GM18873 (cell line): ENCODE data around the gene MOCS3.

Experiments used
- ATAC-seq: cut with Tn5 transposase; IDR thresholded peaks from one replicate; pipeline ENCODE4 v1.9.1; 2021; ENCODE audit warnings: mild to moderate bottlenecking, moderate library complexity, moderate number of reproducible peaks; ENCODE audit not compliant: unreplicated experiment, low FRiP score

Gene MOCS3

DNA sequence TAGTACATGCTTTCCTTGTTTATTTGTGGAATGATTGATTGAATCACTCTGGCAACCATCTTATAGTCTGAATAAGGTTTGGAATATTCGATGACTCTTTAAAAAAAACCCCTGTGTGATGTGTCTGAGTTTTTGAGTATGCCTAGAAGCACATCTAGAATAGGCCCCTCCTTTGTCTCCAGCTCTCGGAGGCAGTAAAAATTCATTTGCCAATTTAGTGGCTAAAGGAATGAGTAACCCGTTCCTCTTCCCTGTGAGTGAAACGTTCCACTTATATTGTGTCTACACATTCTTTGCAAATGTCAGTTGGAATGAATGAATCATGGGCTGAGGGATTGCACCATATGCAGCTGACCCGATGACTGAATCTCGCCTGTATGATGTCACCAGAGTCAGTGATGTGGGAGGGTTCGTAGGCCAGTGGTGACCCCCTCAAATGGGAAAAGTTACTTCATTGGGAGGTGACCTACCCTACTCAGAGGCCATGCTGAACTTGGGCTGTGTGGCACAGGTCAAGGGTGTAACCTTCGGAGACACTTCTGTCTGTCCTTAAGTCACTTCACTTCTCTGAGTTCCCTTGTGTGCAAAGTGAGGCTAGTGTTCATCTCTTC, 21.6 kb downstream of the MOCS3 start:
- ATAC-seq, result no peak

DNA sequence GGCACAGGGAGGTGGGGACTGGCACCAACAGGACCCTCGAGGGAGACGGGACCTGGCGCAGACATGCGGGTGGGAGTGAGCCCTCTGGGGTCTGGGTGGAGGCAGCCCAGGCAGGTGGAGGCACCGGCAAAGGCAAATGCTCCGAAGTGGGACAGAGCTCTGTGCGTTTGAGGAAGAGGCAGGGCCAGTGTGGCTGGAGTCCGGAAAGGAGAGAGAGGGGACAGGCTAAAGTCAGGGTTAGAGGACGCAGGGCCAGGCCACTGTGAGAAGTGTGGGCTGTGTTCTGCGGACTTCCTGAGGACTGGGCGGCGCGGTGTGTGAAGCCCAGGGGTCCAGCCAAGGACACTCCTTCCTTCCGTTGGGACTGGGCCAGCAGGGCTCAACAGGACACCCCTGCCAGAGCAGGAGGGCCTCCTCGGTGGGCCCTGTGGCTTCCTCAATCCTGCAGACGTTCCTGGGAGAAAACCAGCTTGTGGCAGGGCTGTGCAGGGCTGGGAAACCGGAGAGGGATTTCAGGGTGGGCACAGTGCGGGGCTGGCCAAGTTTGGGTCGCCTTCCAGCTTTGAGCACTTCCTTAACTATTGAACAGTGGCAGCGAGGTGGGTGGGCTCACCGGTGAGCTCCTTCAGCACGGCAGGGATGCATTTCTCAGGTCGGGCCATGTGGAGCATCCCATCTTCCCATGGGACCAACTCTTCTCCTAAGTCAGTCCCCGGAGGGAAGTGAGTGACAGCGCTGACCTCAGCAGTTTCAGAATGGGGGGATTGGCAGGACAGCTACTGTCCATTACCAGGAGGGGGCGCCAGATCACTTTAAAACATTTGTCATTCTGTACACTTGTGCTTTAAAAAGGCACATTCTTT, 22.5 kb downstream of the MOCS3 start:
- ATAC-seq, result no peak

DNA sequence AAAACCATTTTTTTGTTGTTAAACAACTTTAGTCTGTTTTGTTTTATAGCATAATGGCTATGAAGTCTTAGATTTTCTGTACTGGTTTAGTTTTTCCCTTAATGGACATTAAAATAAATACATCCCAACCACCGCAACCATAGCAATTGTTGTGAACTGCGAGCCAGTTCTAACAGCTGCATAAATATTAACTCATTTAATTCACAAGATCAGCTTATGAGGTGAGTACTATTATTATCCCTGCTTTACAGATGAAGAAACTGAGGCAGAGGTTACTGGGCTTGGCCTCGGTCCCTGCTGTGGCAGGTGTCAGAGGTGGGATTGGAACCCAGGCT, 23.1 kb downstream of the MOCS3 start:
- ATAC-seq, result no peak

DNA sequence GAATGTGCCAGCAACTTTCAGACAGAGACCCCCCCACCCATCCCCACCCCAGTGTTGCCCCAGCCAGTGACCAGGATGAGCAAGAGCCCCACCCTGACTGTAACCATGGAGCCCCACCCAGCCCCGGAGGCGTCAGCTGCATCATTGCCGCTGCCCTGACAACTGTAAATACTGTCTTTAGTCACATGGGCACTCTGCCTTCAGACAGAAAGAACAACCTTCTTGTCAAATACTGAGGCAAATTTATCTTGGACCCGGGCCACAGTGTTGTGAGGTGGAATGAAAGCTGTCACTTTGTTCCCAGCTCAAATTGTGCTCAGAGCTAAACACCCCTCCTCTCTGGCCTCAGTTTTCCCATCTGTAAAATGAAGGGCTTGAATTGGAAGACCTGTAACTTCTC, 23.7 kb downstream of the MOCS3 start:
- ATAC-seq, result no peak

- no peak for ATAC-seq
Measured at GRCh38 chr20:50983321-50983720, 24.7 kb downstream of the MOCS3 start.

DNA sequence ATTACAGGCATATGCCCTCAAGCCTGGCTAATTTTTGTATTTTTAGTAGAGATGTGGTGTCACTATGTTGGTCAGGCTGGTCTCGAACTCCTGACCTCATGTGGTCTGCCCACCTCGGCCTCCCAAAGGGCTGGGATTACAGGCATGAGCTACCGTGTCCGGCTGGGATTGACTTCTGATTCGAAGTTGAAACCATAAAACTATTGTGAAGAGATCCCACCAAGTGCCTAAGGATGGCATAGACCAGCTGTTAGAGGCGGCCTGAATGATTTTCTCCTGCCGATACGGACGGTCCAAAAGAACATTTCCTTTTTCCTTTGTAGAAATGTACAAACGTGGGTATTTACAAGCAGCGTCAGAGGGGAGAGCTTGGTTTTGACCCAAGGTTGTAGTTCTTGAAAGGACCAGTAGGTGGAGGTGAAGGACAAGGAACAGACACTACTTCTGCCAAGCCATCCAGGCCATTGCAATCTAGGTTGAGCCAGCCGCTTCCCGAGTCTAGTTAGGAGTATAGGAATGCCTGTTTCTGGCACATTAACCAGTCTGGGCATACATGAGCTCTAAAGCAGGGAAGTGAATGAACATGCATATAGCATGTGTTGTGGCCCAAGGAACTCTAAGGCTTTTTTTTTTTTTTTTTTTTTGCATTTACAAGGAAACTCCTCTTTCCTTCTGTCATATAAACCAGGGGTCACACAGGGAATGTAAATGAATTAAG, 29.0 kb downstream of the MOCS3 start:
- ATAC-seq, result no peak

- ATAC-seq, result no peak
Measured at GRCh38 chr20:50991076-50991475, 32.5 kb downstream of the MOCS3 start.

GRCh38 chr20:50992336-50992732, 33.7 kb downstream of the MOCS3 start:
- no peak for ATAC-seq

DNA sequence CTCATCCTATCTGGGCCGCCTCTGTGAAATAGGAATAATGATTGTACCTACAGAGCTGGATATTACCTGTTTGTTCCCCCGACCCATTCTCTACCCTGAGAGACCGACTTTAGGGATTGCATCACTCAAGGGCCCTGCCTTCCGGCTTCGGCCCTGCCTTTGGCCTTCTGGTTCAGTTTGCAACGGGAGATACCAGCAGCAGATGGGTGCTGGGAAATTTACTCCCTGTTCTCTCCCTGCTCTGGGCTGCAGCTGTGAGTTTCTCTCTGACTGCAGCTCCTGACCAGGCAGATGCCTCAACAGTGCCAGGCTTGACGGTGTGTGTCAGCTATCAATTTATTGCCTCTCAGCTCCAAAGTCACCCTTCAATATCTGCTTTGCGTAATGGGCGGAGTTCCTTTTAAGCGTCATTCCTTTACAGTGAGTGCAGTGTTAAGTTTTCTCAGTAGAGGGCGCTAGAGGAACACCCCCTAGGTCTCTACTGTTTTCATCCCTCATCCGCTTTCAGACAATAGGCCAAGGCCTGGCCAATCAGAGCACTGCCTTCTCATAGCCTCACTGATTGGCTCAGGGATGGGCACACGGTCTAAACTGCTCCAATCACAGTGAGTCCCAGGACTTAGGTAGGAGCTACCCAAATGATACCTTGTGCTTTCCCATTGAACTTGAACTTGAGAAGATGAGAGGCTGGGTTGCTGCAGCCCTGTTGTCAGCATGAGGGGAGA, 34.3 kb downstream of the MOCS3 start:
- no peak for ATAC-seq

DNA sequence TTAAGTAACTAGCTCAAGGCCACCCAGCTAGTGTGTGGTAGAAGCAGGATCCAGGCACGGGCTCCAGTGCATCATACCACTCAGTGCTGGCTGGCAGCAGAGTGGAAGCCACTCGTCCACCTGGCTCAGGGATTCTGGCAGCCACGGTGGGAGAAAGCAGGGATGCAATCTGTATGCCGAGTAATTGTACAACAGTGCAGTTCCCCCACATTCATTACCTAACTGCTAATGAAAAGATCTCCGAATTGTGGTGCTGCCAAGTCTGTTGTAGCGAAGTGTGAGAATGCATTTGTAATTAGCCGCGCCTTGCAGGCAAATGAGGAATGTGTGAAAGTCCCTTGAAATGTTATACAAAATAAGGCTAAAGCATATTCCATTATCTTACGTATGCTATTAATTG, 35.3 kb downstream of the MOCS3 start:
- ATAC-seq, result no peak

- ATAC-seq, result no peak
Measured at GRCh38 chr20:50995506-50995905, 36.9 kb downstream of the MOCS3 start.

DNA sequence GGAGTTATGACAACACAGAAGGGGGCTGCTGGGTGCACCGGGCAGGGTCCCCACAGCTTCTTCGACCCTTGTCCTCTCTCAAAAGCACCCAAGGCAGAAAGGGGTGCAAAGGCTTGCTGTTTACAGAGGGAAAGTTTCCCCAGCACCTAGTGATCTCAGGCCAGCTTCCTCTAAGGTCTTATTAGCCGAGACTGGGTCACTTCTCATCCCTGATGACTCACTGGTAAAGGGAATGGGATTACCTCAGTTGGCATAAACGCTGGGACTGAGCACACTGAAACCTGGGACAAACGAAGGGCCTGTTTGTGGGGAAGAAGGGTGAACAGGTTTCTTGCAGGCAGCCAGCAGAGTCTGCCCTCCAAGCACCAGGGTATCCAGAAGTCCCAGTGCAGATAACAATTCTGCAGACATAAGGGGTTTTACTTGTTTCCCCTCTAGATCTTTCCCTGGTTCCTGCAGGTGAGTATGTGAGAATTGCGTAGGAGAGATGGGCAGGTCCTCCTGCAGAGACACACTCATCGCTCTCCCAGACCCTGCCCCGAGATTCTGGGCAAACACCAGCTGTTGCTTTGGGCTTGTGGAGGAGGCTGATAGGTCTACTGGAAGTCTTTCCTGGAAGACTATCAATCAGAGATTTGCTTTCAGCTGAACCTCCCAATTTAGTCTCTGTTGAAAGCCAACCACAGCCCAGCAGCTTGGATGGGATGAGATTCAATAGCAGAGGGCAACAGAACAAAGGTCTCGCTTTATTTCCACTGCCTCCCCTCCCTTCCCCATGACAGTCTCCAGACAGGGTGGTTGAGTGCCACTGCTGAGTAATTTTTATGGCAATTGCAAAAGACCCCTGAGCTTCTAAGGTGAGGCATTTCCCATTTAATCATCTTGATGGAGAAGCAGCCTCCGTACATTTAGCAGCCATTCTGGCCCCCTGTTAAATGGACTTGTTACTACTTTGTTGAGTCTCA, 38.6 kb downstream of the MOCS3 start:
- no peak for ATAC-seq

- no peak for ATAC-seq
Measured at GRCh38 chr20:50999355-50999754, 40.7 kb downstream of the MOCS3 start.

- ATAC-seq, result no peak
Measured at GRCh38 chr20:51001430-51002265, 43.0 kb downstream of the MOCS3 start.

DNA sequence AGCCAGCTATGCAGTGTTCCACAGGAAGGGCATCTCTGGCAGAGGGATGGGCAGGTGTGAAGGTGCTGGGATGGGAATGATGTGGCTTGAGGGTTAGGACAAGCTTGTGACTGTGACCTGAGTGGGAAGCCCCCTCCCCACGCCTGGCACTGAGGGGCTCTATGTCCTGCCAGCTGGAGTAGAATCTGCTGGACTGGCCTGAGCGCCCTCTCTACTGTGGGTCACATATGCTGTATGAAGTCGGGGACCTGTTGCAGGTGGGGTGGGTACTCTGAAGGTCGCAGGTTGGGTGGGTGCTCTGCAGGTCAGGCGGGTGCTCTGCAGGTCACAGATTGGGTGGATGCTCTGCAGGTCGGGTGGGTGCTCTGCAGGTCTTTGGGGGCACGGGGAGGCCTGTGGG, 44.0 kb downstream of the MOCS3 start:
- ATAC-seq, result no peak

GRCh38 chr20:51003753-51004152, 45.1 kb downstream of the MOCS3 start:
- no peak for ATAC-seq

DNA sequence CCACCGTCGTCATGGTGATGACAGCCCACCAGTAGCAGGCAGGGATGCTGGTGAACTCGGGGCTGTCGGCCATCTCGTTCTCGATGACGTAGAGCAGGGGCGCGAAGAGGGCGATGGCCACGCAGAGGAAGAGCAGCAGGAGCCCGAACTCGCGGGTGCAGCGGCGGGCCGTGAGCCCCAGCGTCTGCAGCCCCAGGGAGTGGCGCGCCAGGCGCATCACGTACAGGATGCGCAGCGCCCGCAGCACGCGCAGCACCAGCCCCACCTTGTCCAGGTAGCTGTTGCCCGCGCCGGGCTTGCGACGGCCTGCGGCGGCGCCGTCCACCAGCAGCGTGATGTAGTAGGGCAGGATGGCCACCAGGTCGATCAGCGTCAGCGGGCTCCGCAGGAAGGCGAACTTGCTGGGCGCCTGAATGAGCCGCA, 45.7 kb downstream of the MOCS3 start:
- ATAC-seq, result no peak

DNA sequence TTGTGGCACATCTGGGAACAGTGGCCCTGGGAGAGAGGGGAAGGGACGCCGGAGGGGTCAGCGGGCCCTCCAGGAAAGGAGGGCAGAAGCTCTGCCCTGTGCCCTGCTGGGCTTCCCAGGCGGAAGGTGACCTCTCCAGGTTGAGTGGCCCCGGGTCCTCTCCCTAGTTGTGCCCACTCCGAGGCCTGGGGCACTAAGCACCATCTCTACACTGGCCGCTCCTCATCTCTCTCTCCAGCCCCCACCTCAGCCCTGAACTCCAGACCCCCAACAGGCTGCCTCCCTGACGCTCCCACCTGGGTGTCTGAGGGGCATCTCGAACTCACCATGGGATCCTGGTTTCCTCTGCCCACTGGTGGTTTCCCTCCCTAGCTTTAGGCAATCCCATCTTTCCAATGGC, 46.2 kb downstream of the MOCS3 start:
- no peak for ATAC-seq

DNA sequence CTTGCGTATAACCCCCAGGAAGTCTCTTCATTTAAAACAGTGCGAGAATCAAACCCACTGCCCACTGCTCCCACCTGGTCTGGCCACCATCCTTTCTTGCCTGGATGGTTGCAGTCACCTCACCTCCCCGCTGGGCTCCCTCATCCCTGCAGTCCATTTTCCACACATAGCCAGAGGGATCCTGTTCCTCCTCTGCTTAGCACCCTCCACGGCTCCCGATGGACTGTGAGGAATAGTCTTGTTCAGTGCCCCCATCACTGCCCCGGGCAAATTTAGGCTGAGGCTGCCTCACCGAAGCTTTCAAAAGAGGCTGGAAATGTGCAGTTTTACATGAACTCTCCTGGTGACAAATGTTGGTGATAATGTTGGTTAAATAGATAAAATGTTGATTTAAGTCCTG, 46.6 kb downstream of the MOCS3 start:
- no peak for ATAC-seq
